H1 (cell line): Measurements from ENCODE around the gene LRRC37A. TPM values are rescaled to one million over a fixed set of nuclear protein-coding genes. Genes with fewer than 3 reads are reported as not detected.
A peak's percentile ranks its signal among the peaks of the same experiment; 100 is the strongest.

Source experiments
- CTCF ChIA-PET: fragments of 300-600 bp; sonication (Branson Sonifier 250); formaldehyde crosslinking; loops from one replicate; lab custom pipeline; 2021; ENCODE audit not compliant: partially characterized antibody; lab: Charles Lee
- POLR2A ChIA-PET: fragments of 300-600 bp; sonication (Branson Sonifier 250); formaldehyde crosslinking; loops from one replicate; lab custom pipeline; 2021; ENCODE audit warnings: inconsistent platforms; ENCODE audit not compliant: partially characterized antibody; lab: Charles Lee
- DNase-seq, 2 experiments: peaks; one replicate each; pipeline versions ENCODE4 v3.0.0 to v3.0.0-alpha.2; 2010 to 2022; ENCODE audit warnings: low spot score in 2 of 2, low read depth in 1 of 2, mixed read lengths in 1 of 2
- FAIRE-seq: peaks from 2 replicates; lab custom pipeline; 2011; peaks lifted over from hg19 to GRCh38; lab: Jason Lieb, UNC
- H2AFZ ChIP-seq: 2 replicates; pipeline ENCODE4 v1.8.1; 2012; ENCODE audit warnings: low read length, inconsistent platforms
- H2AK5ac ChIP-seq: 2 replicates; pipeline ENCODE4 v1.6.1; 2013; ENCODE audit warnings: low read depth, low read length
- H2BK120ac ChIP-seq: replicated peaks from 2 replicates; pipeline ENCODE3; 2013; ENCODE audit warnings: low read depth, low read length, inconsistent platforms
- H2BK12ac ChIP-seq: 2 replicates; pipeline ENCODE4 v1.6.1; 2013; ENCODE audit warnings: low read depth, low read length
- H2BK15ac ChIP-seq: 2 replicates; pipeline ENCODE4 v1.6.1; 2013; ENCODE audit warnings: low read length
- H2BK20ac ChIP-seq: 2 replicates; pipeline ENCODE4 v1.6.1; 2013; ENCODE audit warnings: low read length
- H2BK5ac ChIP-seq: 2 replicates; pipeline ENCODE4 v1.6.1; 2013; ENCODE audit warnings: low read depth, low read length
- H3K14ac ChIP-seq: 2 replicates; pipeline ENCODE4 v1.6.1; 2013; ENCODE audit warnings: inconsistent platforms; ENCODE audit not compliant: insufficient read length
- H3K18ac ChIP-seq: 2 replicates; pipeline ENCODE4 v1.6.1; 2013; ENCODE audit warnings: low read length; ENCODE audit errors: extremely low read depth
- H3K23ac ChIP-seq: 2 replicates; pipeline ENCODE4 v1.6.1; 2013; ENCODE audit warnings: inconsistent platforms; ENCODE audit not compliant: insufficient read length
- H3K23me2 ChIP-seq: 2 replicates; pipeline ENCODE4 v1.6.1; 2013; ENCODE audit warnings: low read depth, low read length
- H3K27ac ChIP-seq: 2 replicates; pipeline ENCODE4 v1.6.1; 2011; ENCODE audit warnings: low read depth, low read length, inconsistent platforms
- H3K27me3 ChIP-seq, 4 experiments: replicated peaks in 1 of 4; 1 replicate in 1 of 4; 2 replicates in 3 of 4; pipeline versions ENCODE4 v1.6.1 to v1.8.1; 2011 to 2013; ENCODE audit warnings: low read length in 3 of 4, mild to moderate bottlenecking in 3 of 4, inconsistent platforms in 2 of 4, mixed read lengths in 2 of 4, moderate library complexity in 1 of 4; ENCODE audit not compliant: control insufficient read depth in 3 of 4, insufficient read depth in 3 of 4; ENCODE audit errors: extremely low read depth in 1 of 4
- H3K36me3 ChIP-seq, 4 experiments: 2 replicates each; pipeline versions ENCODE4 v1.6.1 to v1.8.1; 2011 to 2013; ENCODE audit warnings: mild to moderate bottlenecking in 4 of 4, low read length in 3 of 4, moderate library complexity in 2 of 4, control low read depth in 1 of 4, inconsistent platforms in 1 of 4; ENCODE audit not compliant: insufficient read depth in 4 of 4, control insufficient read depth in 2 of 4
- H3K4ac ChIP-seq: replicated peaks from 2 replicates; pipeline ENCODE3; 2013; ENCODE audit warnings: low read length, low read depth, mixed read lengths, inconsistent platforms; ENCODE audit not compliant: insufficient read length
- H3K4me1 ChIP-seq, 4 experiments: replicated peaks in 1 of 4; 1 replicate in 1 of 4; 2 replicates in 3 of 4; pipeline versions ENCODE4 v1.6.1 to v1.8.1; 2011 to 2013; ENCODE audit warnings: low read length in 3 of 4, inconsistent platforms in 2 of 4, mixed read lengths in 1 of 4; ENCODE audit not compliant: insufficient read depth in 4 of 4, control insufficient read depth in 3 of 4
- H3K4me2 ChIP-seq, 2 experiments: 2 replicates each; pipeline versions ENCODE4 v1.6.1 to v1.8.1; 2011 to 2013; ENCODE audit warnings: low read depth in 2 of 2, low read length in 2 of 2, control low read depth in 1 of 2, inconsistent platforms in 1 of 2, mild to moderate bottlenecking in 1 of 2; ENCODE audit not compliant: insufficient read depth in 1 of 2
- H3K4me3 ChIP-seq, 4 experiments: fragments of 200-600, 300-600 bp in 1 of 4; sonication (generic), shearing (Covaris generic), sonication (Bioruptor Twin) in 1 of 4; 2 replicates each; pipeline versions ENCODE4 v1.5.1 to v1.8.1; 2011 to 2016; ENCODE audit warnings: low read length in 4 of 4, low read depth in 3 of 4, control low read depth in 2 of 4, inconsistent platforms in 2 of 4, mild to moderate bottlenecking in 2 of 4, mixed read lengths in 1 of 4, moderate library complexity in 1 of 4; ENCODE audit not compliant: insufficient read depth in 2 of 4; ENCODE audit errors: extremely low read depth in 1 of 4
- H3K56ac ChIP-seq: replicated peaks from 2 replicates; pipeline ENCODE3; 2013; ENCODE audit warnings: low read depth, mild to moderate bottlenecking, mixed read lengths, low read length, inconsistent platforms; ENCODE audit not compliant: insufficient read length
- H3K79me1 ChIP-seq: 2 replicates; pipeline ENCODE4 v1.6.1; 2013; ENCODE audit warnings: low read depth, low read length, control low read depth
- H3K79me2 ChIP-seq, 2 experiments: 2 replicates each; pipeline versions ENCODE4 v1.6.1 to v1.8.1; 2012 to 2013; ENCODE audit warnings: low read length in 2 of 2, mild to moderate bottlenecking in 2 of 2, inconsistent platforms in 1 of 2; ENCODE audit not compliant: insufficient read depth in 2 of 2, control insufficient read depth in 1 of 2
- H3K9ac ChIP-seq, 4 experiments: replicated peaks in 1 of 4; 1 replicate in 1 of 4; 2 replicates in 3 of 4; pipeline versions ENCODE4 v1.6.1 to v1.8.1; 2011 to 2013; ENCODE audit warnings: low read depth in 3 of 4, low read length in 3 of 4, control low read depth in 2 of 4, mild to moderate bottlenecking in 2 of 4, moderate library complexity in 2 of 4, inconsistent platforms in 1 of 4; ENCODE audit errors: extremely low read depth in 1 of 4
- H3K9me3 ChIP-seq, 2 experiments: 2 replicates each; pipeline versions ENCODE4 v1.6.1 to v1.8.1; 2012 to 2013; ENCODE audit warnings: mild to moderate bottlenecking in 2 of 2, moderate library complexity in 2 of 2, control low read depth in 1 of 2, inconsistent platforms in 1 of 2, low read depth in 1 of 2, low read length in 1 of 2, mixed read lengths in 1 of 2; ENCODE audit not compliant: insufficient read depth in 2 of 2
- H4K20me1 ChIP-seq, 2 experiments: replicated peaks in 1 of 2; 2 replicates each; pipeline versions ENCODE3 to v1.8.1; 2011 to 2013; ENCODE audit warnings: inconsistent platforms in 2 of 2, low read length in 2 of 2, mild to moderate bottlenecking in 1 of 2; ENCODE audit not compliant: insufficient read depth in 2 of 2, control insufficient read depth in 1 of 2
- H4K5ac ChIP-seq: 2 replicates; pipeline ENCODE4 v1.6.1; 2013; ENCODE audit warnings: low read length, low read depth, mixed read lengths, inconsistent platforms; ENCODE audit not compliant: insufficient read length
- H4K8ac ChIP-seq: 2 replicates; pipeline ENCODE4 v1.8.0; 2013; ENCODE audit warnings: mild to moderate bottlenecking, moderate library complexity, low read length, inconsistent platforms; ENCODE audit not compliant: insufficient read depth; ENCODE audit errors: extremely low read depth
- H4K91ac ChIP-seq: replicated peaks from 2 replicates; pipeline ENCODE3; 2013; ENCODE audit warnings: low read length, mixed read lengths, inconsistent platforms; ENCODE audit not compliant: insufficient read length
- BCL11A ChIP-seq, 2 experiments: IDR thresholded peaks; one replicate each; pipeline ENCODE4 v1.6.1; 2011; ENCODE audit warnings: low read depth in 2 of 2, low read length in 2 of 2, mild to moderate bottlenecking in 2 of 2
- BRCA1 ChIP-seq: IDR thresholded peaks from 2 replicates; pipeline ENCODE4 v1.6.1; 2012; ENCODE audit warnings: low read depth, low read length, improper control_type of control experiment
- CEBPB ChIP-seq: IDR thresholded peaks from 2 replicates; pipeline ENCODE4 v1.6.1; 2012; ENCODE audit warnings: low read depth, low read length
- CTBP2 ChIP-seq: IDR thresholded peaks from 2 replicates; pipeline ENCODE4 v1.7.0; 2011; ENCODE audit warnings: borderline replicate concordance, mild to moderate bottlenecking, moderate library complexity, mixed read lengths, low read length; ENCODE audit not compliant: insufficient read depth, insufficient read length
- EZH2 ChIP-seq: fragments of 200-600 bp; sonication (generic); IDR thresholded peaks from 2 replicates; pipeline ENCODE4 v1.7.1; 2012; ENCODE audit warnings: low read depth, mild to moderate bottlenecking, moderate library complexity, low read length, inconsistent platforms; ENCODE audit not compliant: severe bottlenecking
- KDM1A ChIP-seq: fragments of 200-600, 300-600 bp; sonication (generic); IDR thresholded peaks from 2 replicates; pipeline ENCODE4 v1.7.1; 2016; ENCODE audit warnings: mild to moderate bottlenecking, low read length, borderline replicate concordance
- PHF8 ChIP-seq: fragments of 200-600 bp; sonication (generic); conservative IDR thresholded peaks from 2 replicates; pipeline ENCODE4 v1.7.1; 2012; ENCODE audit warnings: low read depth, mild to moderate bottlenecking, inconsistent platforms, low read length, moderate library complexity
- POLR2AphosphoS5 ChIP-seq: IDR thresholded peaks from 2 replicates; pipeline ENCODE4 v1.6.1; 2011; ENCODE audit warnings: low read depth, low read length
- RAD21 ChIP-seq, 2 experiments: IDR thresholded peaks in 1 of 2; conservative IDR thresholded peaks in 1 of 2; 2 replicates each; pipeline ENCODE4 v1.6.1; 2011; ENCODE audit warnings: low read depth in 2 of 2, low read length in 2 of 2, improper control_type of control experiment in 1 of 2, inconsistent platforms in 1 of 2, mild to moderate bottlenecking in 1 of 2, moderate library complexity in 1 of 2
- RBBP5 ChIP-seq: IDR thresholded peaks from 2 replicates; pipeline ENCODE4 v1.7.1; 2012; ENCODE audit warnings: low read depth, mild to moderate bottlenecking, inconsistent platforms, low read length, moderate library complexity, borderline replicate concordance
- WGBS, 2 experiments: shearing (Covaris generic) in 1 of 2; methylation state at CpG; one replicate each; pipeline versions ENCODE4 v1.1.6 to v1.1.7; 2013 to 2015; ENCODE audit warnings: low lambda C conversion rate in 2 of 2, mixed read lengths in 2 of 2, inconsistent platforms in 1 of 2, low coverage in 1 of 2, missing lambda C conversion rate in 1 of 2; ENCODE audit not compliant: insufficient replicate concordance in 2 of 2, insufficient coverage in 1 of 2, insufficient read length in 1 of 2; ENCODE audit errors: extremely low coverage in 1 of 2, missing lambda C conversion rate in 1 of 2; 5-methylcytosine and 5-hydroxymethylcytosine counted together
- polyA plus RNA-seq, 7 experiments: library from polyadenylated mRNA; depleted of rRNA in 3 of 7; stranded (reverse) in 5 of 7; unstranded in 2 of 7; fragments of >200 nt in 5 of 7; fragments of 200-250 nt in 2 of 7; gene quantifications; 1 replicate in 5 of 7; 2 replicates in 1 of 7; 4 replicates in 1 of 7; pipeline versions ENCODE4 v1.2.1 to v1.2.3, GENCODE V29; 2011 to 2013; ENCODE audit warnings: missing spikeins in 2 of 7, mixed read lengths in 2 of 7
- total RNA-seq: library from RNA; stranded (reverse); fragmentation: NEBNext Ultra II Directional; extraction: Animal tissue kit (Norgen Biotek cat#: 25700); gene quantifications from 2 replicates; pipeline ENCODE4 v1.2.1, GENCODE V29; 2021

LRRC37A gene
- total and polyA plus RNA-seq, 2 of the 8 experiments (the other 6 are each of a cell fraction or from before 2014, with no cell fraction given) = 1.4 to 2.9 TPM

- peak overlapping the region; percentile 85 to 93 for H3K4me2 ChIP-seq
- DNase-seq (peak in 1 of 2 experiments; percentile 93), FAIRE-seq (no peak)
- no peak overlapping the region for H4K5ac ChIP-seq
- H3K18ac ChIP-seq = peak overlapping the region; percentile 74
- peak overlapping the region; percentile 32 to 64 (median 59) for H3K9ac ChIP-seq
- ChIA-PET CTCF (interaction anchor here (0.8 to 4.6 kb wide), 8 partner anchors 10 to 601 kb away, joined by 3 to 30 read pairs (median 4); no protein-coding TSS in a partner anchor), POLR2A (interaction anchor here (0.7 to 1.5 kb wide), 5 partner anchors 8 to 463 kb away, joined by 3 to 5 read pairs (median 3); partner anchors contain the start of gene KANSL1)
- H2BK12ac ChIP-seq = peak overlapping the region; percentile 50; the same call in 1 of the 2 replicates
- peak overlapping the region; percentile 95 for H2AFZ ChIP-seq
- peak overlapping the region; percentile 93 for H4K8ac ChIP-seq
- no peaks in the 10 kb centered on the region for H4K20me1 ChIP-seq
- no peak overlapping the region for H3K14ac ChIP-seq
- peaks cover 0 to 8% (median 5%) of the 10 kb centered on the region in 4 experiments; a peak in 5 of 7 replicates for H3K4me1 ChIP-seq
- peak overlapping the region; percentile 11; the same call in 1 of the 2 replicates for H2BK20ac ChIP-seq
- no peaks in the 10 kb centered on the region for H3K79me2 ChIP-seq
- H3K4ac ChIP-seq = peak overlapping the region; percentile 80
- H4K91ac ChIP-seq = peak overlapping the region; percentile 86
- H2BK120ac ChIP-seq = no peak overlapping the region
- no peak overlapping the region for H3K23ac ChIP-seq
- H3K36me3 ChIP-seq = no peaks in the 10 kb centered on the region
- WGBS, 2 experiments = 2% methylated on average over 116 of the region's 116 CpGs; no CpG with 5 or more reads in 1 of the 2 experiments
- peak overlapping the region; percentile 36; the same call in 1 of the 2 replicates for H2BK5ac ChIP-seq
- peak overlapping the region; percentile 81 for H3K56ac ChIP-seq
- H3K4me3 ChIP-seq = peak overlapping the region; percentile 64 to 95 (median 72)
- no peaks in the 10 kb centered on the region for H3K9me3 ChIP-seq
- peak overlapping the region; percentile 12; the same call in 1 of the 2 replicates for H2BK15ac ChIP-seq
- H3K27ac ChIP-seq = no peak overlapping the region
- no peak overlapping the region for H2AK5ac ChIP-seq
- no peaks in the 10 kb centered on the region for H3K79me1 ChIP-seq
- H3K27me3 ChIP-seq = peaks cover 14 to 45% (median 40%) of the 10 kb centered on the region in 4 experiments
- H3K23me2 ChIP-seq = peaks cover 15% of the 10 kb centered on the region
- TF ChIP-seq BRCA1 = no peak
- TF ChIP-seq CEBPB = no peak
- peak in 1 of 2 experiments; percentile 15; a peak in 1 of 4 replicates for TF ChIP-seq RAD21 (IDR thresholded peaks at IDR 0.05 in 1 of 2, conservative IDR thresholded peaks at IDR 0.05 in 1 of 2; ENCODE audit: low read depth in 2 of 2, low read length in 2 of 2)
- TF ChIP-seq RBBP5 = peak; percentile 93
- TF ChIP-seq EZH2 = peak; percentile 47
- TF ChIP-seq PHF8 = peak; percentile 60; the same call in 1 of the 2 replicates
- no peak for TF ChIP-seq KDM1A
- TF ChIP-seq CTBP2 = peak; percentile 35
- TF ChIP-seq POLR2AphosphoS5 = peak; percentile 52; the same call in 1 of the 2 replicates
- TF ChIP-seq BCL11A (IDR thresholded peaks at IDR 0.05; ENCODE audit: low read depth in 2 of 2, low read length in 2 of 2) = no peak
Observed at GRCh38 chr17:46266656-46267544, 28.0 kb upstream of the LRRC37A start.
